Measurements from ENCODE around the gene DOCK8. TPM values are rescaled to one million over a fixed set of nuclear protein-coding genes. Genes with fewer than 3 reads are reported as not detected.

Gene DOCK8
- total and polyA plus RNA-seq, 2 of the 4 experiments (the other 2 are of a cell fraction): not detected

DNA sequence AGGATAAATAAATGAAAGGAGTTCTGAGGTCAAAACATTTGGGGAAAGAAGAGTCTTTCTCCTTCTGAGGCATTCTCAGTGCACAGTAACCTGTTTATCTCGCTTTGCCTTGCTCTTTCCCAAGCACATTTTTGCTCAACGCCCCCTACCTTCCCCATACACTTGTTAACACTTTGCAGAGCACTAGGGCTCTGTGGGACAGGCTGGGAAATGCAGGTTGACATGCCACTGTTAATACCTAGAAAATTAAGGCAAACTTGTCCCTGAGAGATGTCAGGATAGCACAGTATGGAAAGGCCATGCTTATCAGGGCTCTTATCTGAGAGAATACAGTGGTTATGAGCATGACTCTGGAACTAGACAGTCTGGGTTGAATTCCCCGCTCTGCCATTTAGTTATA, 152.0 kb downstream of the DOCK8 start:
- no peak overlapping the region for H2AK9ac ChIP-seq (replicated peaks; ENCODE audit: low read depth, low read length, poor library complexity)
- intact Hi-C loops (cut with micrococcal nuclease): no loop called here
- no peaks in the 10 kb centered on the region for H3K9me1 ChIP-seq (ENCODE audit: insufficient read depth, low read length)
- H3K9me3 ChIP-seq (ENCODE audit: control insufficient read depth, insufficient read depth, low read length): no peaks in the 10 kb centered on the region
- no peak overlapping the region for H3K18ac ChIP-seq (ENCODE audit: low read depth, low read length)
- no peak overlapping the region for H3K4me3 ChIP-seq (ENCODE audit: insufficient read depth, low read depth, low read length)
- no peak for ATAC-seq (ENCODE audit: low read depth)
- H4K91ac ChIP-seq (ENCODE audit: insufficient read depth, low read depth, low read length): no peak overlapping the region
- H3K23ac ChIP-seq (ENCODE audit: low read depth, low read length): no peak overlapping the region
- H2BK20ac ChIP-seq (ENCODE audit: low read depth, low read length): no peak overlapping the region
- in situ Hi-C loops (cut with MboI; ENCODE audit: low sequenced_read_pairs): no loop called here
- H2BK120ac ChIP-seq (ENCODE audit: low read depth, low read length): no peak overlapping the region
- TF ChIP-seq CHD1 (IDR thresholded peaks at IDR 0.05; ENCODE audit: low read depth, low read length): no peak
- TF ChIP-seq CEBPB (IDR thresholded peaks at IDR 0.05; ENCODE audit: low read depth, low read length): no peak
- no peak for DNase-seq
- no peaks in the 10 kb centered on the region for H3K79me1 ChIP-seq (ENCODE audit: low read depth in 1 of 2, low read length in 2 of 2)
- no peak overlapping the region for H3K4ac ChIP-seq (ENCODE audit: low read depth, low read length)
- H3K56ac ChIP-seq (ENCODE audit: extremely low read depth, insufficient read depth, low read length): no peak overlapping the region
- dilution Hi-C loops (cut with HindIII; ENCODE audit: low sequenced_read_pairs, unreplicated experiment): no loop called here
- WGBS, 2 experiments (ENCODE audit: extremely low coverage in 2 of 2, insufficient read length in 1 of 2): no CpG with 5 or more reads among the region's 3 CpGs
- no peak overlapping the region for H3K14ac ChIP-seq (replicated peaks; ENCODE audit: low read depth, low read length)
- H3K4me1 ChIP-seq (ENCODE audit: control insufficient read depth, insufficient read depth, low read length): no peaks in the 10 kb centered on the region
- ChIA-PET POLR2A (ENCODE audit: unreplicated experiment) (no interaction called here), CTCF (no interaction called here)
- H4K20me1 ChIP-seq (ENCODE audit: insufficient read depth, low read length): no peaks in the 10 kb centered on the region
- no peak overlapping the region for H2BK5ac ChIP-seq (ENCODE audit: low read depth, low read length, poor library complexity, severe bottlenecking)
- no peak overlapping the region for H3K27ac ChIP-seq (ENCODE audit: insufficient read depth, low read length)
- H3K4me2 ChIP-seq (ENCODE audit: low read depth, low read length): no peak overlapping the region
- no peak overlapping the region for H2AFZ ChIP-seq (replicated peaks; ENCODE audit: low read length, poor library complexity)
- H2BK15ac ChIP-seq (ENCODE audit: low read depth, low read length): no peak overlapping the region
- H4K8ac ChIP-seq (ENCODE audit: low read depth in 2 of 2, low read length in 2 of 2): no peak overlapping the region
- no peaks in the 10 kb centered on the region for H3K36me3 ChIP-seq (ENCODE audit: control insufficient read depth, insufficient read depth, low read length)
- H3K9ac ChIP-seq (ENCODE audit: low read depth, low read length): no peak overlapping the region
- no peak overlapping the region for H4K5ac ChIP-seq (ENCODE audit: low read depth, low read length)
- no peaks in the 10 kb centered on the region; the same call in 1 of the 2 replicates for H3K27me3 ChIP-seq (ENCODE audit: control insufficient read depth, insufficient read depth, low read length)
- BruUV-seq (replicated peaks): no TSS peak
- no peak overlapping the region for H2AK5ac ChIP-seq (ENCODE audit: low read depth, low read length)
